Activated CD4-positive, alpha-beta T cell treated with anti-CD3 and anti-CD28 coated beads for 36 hours (primary cell): ENCODE data around the gene ACAA2. TPM values are rescaled to one million over a fixed set of nuclear protein-coding genes. Genes with fewer than 3 reads are reported as not detected.

Experiments used
- ATAC-seq: fragments of 200-7000 bp; cut with Tn5 transposase; one replicate; pipeline ENCODE4 v1.10.0; 2021; ENCODE audit warnings: mild to moderate bottlenecking, moderate library complexity
- CTCF ChIA-PET: fragments of 350-600 bp; sonication (Branson Sonifier 250); formaldehyde crosslinking; loops from one replicate; lab custom pipeline; 2021; ENCODE audit warnings: antibody characterized with exemption; lab: Charles Lee
- POLR2A ChIA-PET: fragments of 350-600 bp; sonication (Branson Sonifier 250); formaldehyde crosslinking; loops from one replicate; lab custom pipeline; 2021; ENCODE audit warnings: antibody characterized with exemption, inconsistent platforms; lab: Charles Lee
- DNase-seq: peaks from one replicate; pipeline ENCODE4 v3.0.0-alpha.2; 2020
- H3K27ac Mint-ChIP-seq: one replicate; pipeline ENCODE4 v1.8.0; 2021; ENCODE audit warnings: mixed read lengths
- H3K27me3 Mint-ChIP-seq: one replicate; pipeline ENCODE4 v1.8.0; 2021; ENCODE audit warnings: mixed read lengths
- H3K36me3 Mint-ChIP-seq: one replicate; pipeline ENCODE4 v1.8.0; 2021; ENCODE audit warnings: low read depth, mixed read lengths
- H3K4me1 Mint-ChIP-seq: one replicate; pipeline ENCODE4 v1.8.0; 2021; ENCODE audit warnings: mixed read lengths
- H3K4me3 Mint-ChIP-seq: one replicate; pipeline ENCODE4 v1.8.0; 2021; ENCODE audit warnings: mild to moderate bottlenecking, moderate library complexity, mixed read lengths
- H3K9me3 Mint-ChIP-seq: one replicate; pipeline ENCODE4 v1.8.0; 2021; ENCODE audit warnings: low read depth, mixed read lengths
- intact Hi-C, 2 experiments: fragments of 100-400 bp; cut with DNase I in 1 of 2; cut with micrococcal nuclease in 1 of 2; formaldehyde crosslinking; loops; one replicate each; pipeline versions ENCODE4 v1.14.2 to v1.15.1; 2022 to 2024; cut with DNase I, micrococcal nuclease
- total RNA-seq, 2 experiments: library from RNA; stranded (reverse); gene quantifications; one replicate each; pipeline ENCODE4 v1.2.3, GENCODE V29; 2021

ACAA2 gene
- total RNA-seq, 2 experiments from 2014 or later = 63.4 to 75.2 TPM

GRCh38 chr18:49762191-49763077 is 50.9 kb downstream of the ACAA2 start:
- intact Hi-C loops = no loop called here
- Mint-ChIP-seq H3K4me1 (peaks cover 7% of the 10 kb centered on the region), H3K4me3 (no peak overlapping the region), H3K27ac (no peak overlapping the region), H3K27me3 (no peaks in the 10 kb centered on the region), H3K9me3 (no peaks in the 10 kb centered on the region), H3K36me3 (no peaks in the 10 kb centered on the region)
- ChIA-PET POLR2A (no interaction called here), CTCF (no interaction called here)
- DNase-seq (no peak), ATAC-seq (no peak)

- Mint-ChIP-seq H3K9me3 (no peaks in the 10 kb centered on the region), H3K4me3 (no peak overlapping the region), H3K4me1 (peaks cover 7% of the 10 kb centered on the region), H3K27ac (no peak overlapping the region), H3K27me3 (no peaks in the 10 kb centered on the region), H3K36me3 (no peaks in the 10 kb centered on the region)
- no peak for ATAC-seq
- intact Hi-C loops = no loop called here
- CTCF ChIA-PET = no interaction called here
- POLR2A ChIA-PET = no interaction called here
- no peak for DNase-seq
Measured at GRCh38 chr18:49761771-49762170, 51.6 kb downstream of the ACAA2 start.

GRCh38 chr18:49758263-49758610 is 55.1 kb downstream of the ACAA2 start:
- no peaks in the 10 kb centered on the region for H3K27me3 Mint-ChIP-seq
- H3K4me1 Mint-ChIP-seq = no peaks in the 10 kb centered on the region
- CTCF ChIA-PET = interaction anchor here (0.6 kb wide), 1 partner anchor 9 kb away, joined by 3 read pairs; no protein-coding TSS in a partner anchor

GRCh38 chr18:49757513-49758262 is 55.6 kb downstream of the ACAA2 start:
- Mint-ChIP-seq H3K27ac (no peak overlapping the region), H3K27me3 (no peaks in the 10 kb centered on the region), H3K36me3 (no peaks in the 10 kb centered on the region), H3K4me1 (peaks cover 2% of the 10 kb centered on the region), H3K9me3 (peaks cover 2% of the 10 kb centered on the region), H3K4me3 (no peak overlapping the region)
- DNase-seq = peak; percentile 41
- no peak for ATAC-seq
- ChIA-PET CTCF (interaction anchor here (0.6 kb wide), 2 partner anchors 31 to 199 kb away, joined by 3 read pairs; no protein-coding TSS in a partner anchor), POLR2A (no interaction called here)
- intact Hi-C loops = no loop called here

More at GRCh38 chr18:49758263-49758610, 55.1 kb downstream of the ACAA2 start:
- Mint-ChIP-seq H3K9me3 (peaks cover 2% of the 10 kb centered on the region), H3K4me3 (no peak overlapping the region), H3K36me3 (no peaks in the 10 kb centered on the region), H3K27ac (no peak overlapping the region)
- ATAC-seq (no peak), DNase-seq (no peak)
- POLR2A ChIA-PET = no interaction called here
- intact Hi-C loops = no loop called here

GRCh38 chr18:49756671-49757362 is 56.5 kb downstream of the ACAA2 start:
- CTCF ChIA-PET = interaction anchor here (0.6 kb wide), 2 partner anchors 32 to 198 kb away, joined by 3 read pairs; no protein-coding TSS in a partner anchor
- no peak for ATAC-seq

GRCh38 chr18:49756135-49756534 is 57.2 kb downstream of the ACAA2 start:
- POLR2A ChIA-PET = no interaction called here
- peaks cover 18% of the 10 kb centered on the region for H3K4me1 Mint-ChIP-seq
- ATAC-seq (no peak), DNase-seq (no peak)
- H3K4me3 Mint-ChIP-seq = no peak overlapping the region
- intact Hi-C loops = no loop called here
- H3K36me3 Mint-ChIP-seq = no peaks in the 10 kb centered on the region
- peaks cover 2% of the 10 kb centered on the region for H3K9me3 Mint-ChIP-seq
- H3K27ac Mint-ChIP-seq = no peak overlapping the region
- CTCF ChIA-PET = no interaction called here
- H3K27me3 Mint-ChIP-seq = no peaks in the 10 kb centered on the region

More at GRCh38 chr18:49756671-49757362, 56.5 kb downstream of the ACAA2 start:
- H3K36me3 Mint-ChIP-seq = no peaks in the 10 kb centered on the region
- H3K27me3 Mint-ChIP-seq = no peaks in the 10 kb centered on the region
- peaks cover 2% of the 10 kb centered on the region for H3K9me3 Mint-ChIP-seq
- POLR2A ChIA-PET = no interaction called here
- no peak for DNase-seq
- H3K4me3 Mint-ChIP-seq = no peak overlapping the region
- intact Hi-C loops = no loop called here
- H3K27ac Mint-ChIP-seq = no peak overlapping the region
- peaks cover 11% of the 10 kb centered on the region for H3K4me1 Mint-ChIP-seq

GRCh38 chr18:49755489-49755888 is 57.8 kb downstream of the ACAA2 start:
- Mint-ChIP-seq H3K9me3 (peaks cover 2% of the 10 kb centered on the region), H3K27me3 (no peaks in the 10 kb centered on the region), H3K27ac (no peak overlapping the region), H3K4me1 (peaks cover 20% of the 10 kb centered on the region), H3K36me3 (no peaks in the 10 kb centered on the region), H3K4me3 (no peak overlapping the region)
- ChIA-PET POLR2A (no interaction called here), CTCF (interaction anchor here (0.6 kb wide), 2 partner anchors 21 to 103 kb away, joined by 3 read pairs; no protein-coding TSS in a partner anchor)
- intact Hi-C loops = no loop called here
- ATAC-seq (no peak), DNase-seq (no peak)

GRCh38 chr18:49754866-49755265 is 58.5 kb downstream of the ACAA2 start:
- peaks cover 23% of the 10 kb centered on the region for H3K4me1 Mint-ChIP-seq
- intact Hi-C loops = no loop called here
- H3K4me3 Mint-ChIP-seq = no peak overlapping the region
- ATAC-seq (no peak), DNase-seq (no peak)
- ChIA-PET CTCF (interaction anchor here (0.6 to 0.7 kb wide), 2 partner anchors 81 to 372 kb away, joined by 3 read pairs; no protein-coding TSS in a partner anchor), POLR2A (no interaction called here)
- no peak overlapping the region for H3K27ac Mint-ChIP-seq
- H3K9me3 Mint-ChIP-seq = peaks cover 2% of the 10 kb centered on the region
- no peaks in the 10 kb centered on the region for H3K27me3 Mint-ChIP-seq
- no peaks in the 10 kb centered on the region for H3K36me3 Mint-ChIP-seq

GRCh38 chr18:49753643-49754042 is 59.7 kb downstream of the ACAA2 start:
- Mint-ChIP-seq H3K36me3 (no peaks in the 10 kb centered on the region), H3K9me3 (peaks cover 2% of the 10 kb centered on the region), H3K27ac (no peak overlapping the region), H3K4me3 (no peak overlapping the region), H3K4me1 (peaks cover 26% of the 10 kb centered on the region), H3K27me3 (no peaks in the 10 kb centered on the region)
- intact Hi-C loops = no loop called here
- ChIA-PET POLR2A (no interaction called here), CTCF (no interaction called here)
- DNase-seq = no peak
- ATAC-seq = no peak

- DNase-seq (no peak), ATAC-seq (no peak)
- ChIA-PET CTCF (interaction anchor here (0.7 kb wide), 1 partner anchor 109 kb away, joined by 4 read pairs; no protein-coding TSS in a partner anchor), POLR2A (no interaction called here)
- H3K36me3 Mint-ChIP-seq = no peaks in the 10 kb centered on the region
- no peak overlapping the region for H3K27ac Mint-ChIP-seq
- intact Hi-C loops = no loop called here
- no peaks in the 10 kb centered on the region for H3K27me3 Mint-ChIP-seq
- H3K4me3 Mint-ChIP-seq = no peak overlapping the region
- H3K4me1 Mint-ChIP-seq = peaks cover 26% of the 10 kb centered on the region
- peaks cover 2% of the 10 kb centered on the region for H3K9me3 Mint-ChIP-seq
Measured at GRCh38 chr18:49752095-49752457, 61.3 kb downstream of the ACAA2 start.

- Mint-ChIP-seq H3K27me3 (no peaks in the 10 kb centered on the region), H3K9me3 (peaks cover 2% of the 10 kb centered on the region), H3K4me1 (peaks cover 26% of the 10 kb centered on the region), H3K36me3 (no peaks in the 10 kb centered on the region), H3K27ac (no peak overlapping the region), H3K4me3 (no peak overlapping the region)
- ATAC-seq (peak; percentile 39), DNase-seq (no peak)
- intact Hi-C loops = no loop called here
- POLR2A ChIA-PET = no interaction called here
- CTCF ChIA-PET = interaction anchor here (0.6 to 0.7 kb wide), 2 partner anchors 12 to 110 kb away, joined by 3 to 4 read pairs; no protein-coding TSS in a partner anchor
Measured at GRCh38 chr18:49751427-49752094, 61.8 kb downstream of the ACAA2 start.
